ENCODE results near the gene SH2D4B. TPM values are rescaled to one million over a fixed set of nuclear protein-coding genes. Genes with fewer than 3 reads are reported as not detected.

SH2D4B gene
- total RNA-seq, 3 donors from 2014 or later = 0.15 to 0.16 TPM; not detected in 1

GRCh38 chr10:80517416-80518142 is 20.1 kb upstream of the SH2D4B start:
- Histone ChIP-seq H3K27me3 (no peaks in the 10 kb centered on the region), H3K4me3 (no peak overlapping the region), H3K9me3 (no peaks in the 10 kb centered on the region), H3K4me1 (no peaks in the 10 kb centered on the region), H3K36me3 (peaks cover 4% of the 10 kb centered on the region), H3K27ac (peak overlapping the region in 1 of 2 donors; percentile 81)
- intact Hi-C loops (cut with DNase I; ENCODE audit: low total_unique reads) = no loop called here
- TF ChIP-seq POLR2AphosphoS5 (IDR thresholded peaks at IDR 0.05) = no peak
- TF ChIP-seq POLR2A (IDR thresholded peaks at IDR 0.05) = no peak
- TF ChIP-seq CTCF (IDR thresholded peaks at IDR 0.05) = no peak
- DNase-seq (ENCODE audit: low spot score in 2 of 2) = no peak

GRCh38 chr10:80518143-80518806 is 19.4 kb upstream of the SH2D4B start:
- intact Hi-C loops (cut with DNase I; ENCODE audit: low total_unique reads) = no loop called here
- DNase-seq (ENCODE audit: low spot score in 2 of 2) = no peak
- Histone ChIP-seq H3K36me3 (peaks cover 4% of the 10 kb centered on the region), H3K27ac (peak overlapping the region in 1 of 2 donors; percentile 81), H3K9me3 (no peaks in the 10 kb centered on the region), H3K4me1 (no peaks in the 10 kb centered on the region), H3K4me3 (no peak overlapping the region), H3K27me3 (no peaks in the 10 kb centered on the region)
- no peak for TF ChIP-seq POLR2A (IDR thresholded peaks at IDR 0.05)
- no peak for TF ChIP-seq CTCF (IDR thresholded peaks at IDR 0.05)
- TF ChIP-seq POLR2AphosphoS5 (IDR thresholded peaks at IDR 0.05) = no peak

GRCh38 chr10:80518807-80519360 is 18.8 kb upstream of the SH2D4B start:
- H3K9me3 ChIP-seq = no peaks in the 10 kb centered on the region
- TF ChIP-seq POLR2AphosphoS5 (IDR thresholded peaks at IDR 0.05) (no peak), POLR2A (IDR thresholded peaks at IDR 0.05) (no peak)
- H3K4me3 ChIP-seq = no peak overlapping the region
- no peaks in the 10 kb centered on the region for H3K4me1 ChIP-seq
- no peak for DNase-seq (ENCODE audit: low spot score in 2 of 2)
- H3K36me3 ChIP-seq = peaks cover 4% of the 10 kb centered on the region
- intact Hi-C loops (cut with DNase I; ENCODE audit: low total_unique reads) = no loop called here
- no peaks in the 10 kb centered on the region for H3K27me3 ChIP-seq
- H3K27ac ChIP-seq = peak overlapping the region in 1 of 2 donors; percentile 81

- Histone ChIP-seq H3K36me3 (peaks cover 4% of the 10 kb centered on the region), H3K27ac (peak overlapping the region in 1 of 2 donors; percentile 25), H3K27me3 (no peaks in the 10 kb centered on the region), H3K4me3 (no peak overlapping the region), H3K9me3 (no peaks in the 10 kb centered on the region), H3K4me1 (no peaks in the 10 kb centered on the region)
- DNase-seq (ENCODE audit: low spot score in 2 of 2) = no peak
- intact Hi-C loops (cut with DNase I; ENCODE audit: low total_unique reads) = no loop called here
- TF ChIP-seq CTCF (IDR thresholded peaks at IDR 0.05) (no peak), POLR2A (IDR thresholded peaks at IDR 0.05) (no peak), POLR2AphosphoS5 (IDR thresholded peaks at IDR 0.05) (no peak)
Observed at GRCh38 chr10:80519936-80520650, 17.6 kb upstream of the SH2D4B start.

GRCh38 chr10:80520661-80521470 is 16.8 kb upstream of the SH2D4B start:
- no peak for TF ChIP-seq CTCF (IDR thresholded peaks at IDR 0.05)
- no peak for TF ChIP-seq POLR2AphosphoS5 (IDR thresholded peaks at IDR 0.05)
- Histone ChIP-seq H3K27ac (no peak overlapping the region), H3K4me1 (no peaks in the 10 kb centered on the region), H3K27me3 (no peaks in the 10 kb centered on the region), H3K36me3 (peaks cover 4% of the 10 kb centered on the region), H3K4me3 (no peak overlapping the region), H3K9me3 (no peaks in the 10 kb centered on the region)
- DNase-seq (ENCODE audit: low spot score in 2 of 2) = no peak
- intact Hi-C loops (cut with DNase I; ENCODE audit: low total_unique reads) = no loop called here

Data from breast epithelium (tissue), 4 donors.